Neural cell (in vitro differentiated cells): Measurements from ENCODE around the gene RHAG. TPM values are rescaled to one million over a fixed set of nuclear protein-coding genes. Genes with fewer than 3 reads are reported as not detected.

Source experiments
- H2AFZ ChIP-seq: fragments of 200-600, 300-800 bp; sonication (generic), shearing (Covaris generic); 2 replicates; pipeline ENCODE4 v1.6.0; 2014; ENCODE audit warnings: low read depth, mild to moderate bottlenecking, antibody characterized with exemption, low read length, moderate library complexity
- H3F3A ChIP-seq: fragments of 200-600 bp; shearing (Covaris generic); 2 replicates; pipeline ENCODE4 v1.6.1; 2016; ENCODE audit warnings: mild to moderate bottlenecking, moderate library complexity, mixed read lengths, antibody characterized with exemption, low read length; ENCODE audit not compliant: insufficient read depth, poor library complexity, severe bottlenecking
- H3K27ac ChIP-seq: fragments of 200-600, 300-800 bp; sonication (generic), shearing (Covaris generic); 2 replicates; pipeline ENCODE4 v1.5.1; 2014; ENCODE audit warnings: mild to moderate bottlenecking, low read length, moderate library complexity
- H3K27me3 ChIP-seq: fragments of 300-800, 200-600 bp; sonication (generic), shearing (Covaris generic); 2 replicates; pipeline ENCODE4 v1.6.0; 2014; ENCODE audit warnings: mild to moderate bottlenecking, low read depth, low read length, moderate library complexity; ENCODE audit not compliant: insufficient read depth
- H3K36me3 ChIP-seq: fragments of 300-800, 200-600 bp; sonication (generic), shearing (Covaris generic); 2 replicates; pipeline ENCODE4 v1.5.1; 2014; ENCODE audit warnings: mild to moderate bottlenecking, antibody characterized with exemption, low read length, moderate library complexity; ENCODE audit not compliant: insufficient read depth
- H3K4me2 ChIP-seq: fragments of 300-800, 200-600 bp; sonication (generic), shearing (Covaris generic); 2 replicates; pipeline ENCODE4 v1.6.0; 2014; ENCODE audit warnings: mild to moderate bottlenecking, low read length
- H3K4me3 ChIP-seq: fragments of 300-800, 200-600 bp; sonication (generic), shearing (Covaris generic); 2 replicates; pipeline ENCODE4 v1.5.1; 2014; ENCODE audit warnings: mild to moderate bottlenecking, low read length, moderate library complexity
- H3K79me2 ChIP-seq: fragments of 200-600 bp; shearing (Covaris generic); replicated peaks from 2 replicates; pipeline ENCODE4 v1.6.0; 2014; ENCODE audit warnings: mild to moderate bottlenecking, low read length, moderate library complexity; ENCODE audit not compliant: insufficient read depth
- H3K9ac ChIP-seq: fragments of 300-800, 200-600 bp; sonication (generic), shearing (Covaris generic); 2 replicates; pipeline ENCODE4 v1.6.1; 2016; ENCODE audit warnings: mild to moderate bottlenecking, low read length, mixed read lengths
- H3K9me2 ChIP-seq: fragments of 200-600 bp; shearing (Covaris generic); 2 replicates; pipeline ENCODE4 v1.6.1; 2016; ENCODE audit warnings: mild to moderate bottlenecking, low read length, mixed read lengths; ENCODE audit not compliant: insufficient read depth
- H3K9me3 ChIP-seq: fragments of 200-600, 300-800 bp; sonication (generic), shearing (Covaris generic); 2 replicates; pipeline ENCODE4 v1.6.1; 2016; ENCODE audit warnings: mild to moderate bottlenecking, mixed run types, low read length, moderate library complexity, mixed read lengths
- H4K20me1 ChIP-seq: fragments of 200-600 bp; shearing (Covaris generic); 2 replicates; pipeline ENCODE4 v1.6.1; 2016; ENCODE audit warnings: mild to moderate bottlenecking, mixed run types; ENCODE audit not compliant: insufficient read depth
- EP300 ChIP-seq: fragments of 450-650 bp; conservative IDR thresholded peaks from 2 replicates; pipeline ENCODE4 v1.6.1; 2014; ENCODE audit warnings: antibody characterized with exemption, mild to moderate bottlenecking, moderate library complexity; ENCODE audit not compliant: poor library complexity, severe bottlenecking
- EZH2 ChIP-seq: fragments of 200-600, 300-800 bp; shearing (Covaris generic), sonication (generic); IDR thresholded peaks from 2 replicates; pipeline ENCODE4 v1.6.1; 2014; ENCODE audit warnings: antibody characterized with exemption, low read length, borderline replicate concordance, mild to moderate bottlenecking; ENCODE audit not compliant: insufficient read depth, poor library complexity, severe bottlenecking
- MXI1 ChIP-seq: fragments of 450-650 bp; conservative IDR thresholded peaks from 2 replicates; pipeline ENCODE4 v1.6.1; 2014; ENCODE audit warnings: antibody characterized with exemption, mild to moderate bottlenecking; ENCODE audit not compliant: poor library complexity, severe bottlenecking
- POLR2AphosphoS5 ChIP-seq: IDR thresholded peaks from 2 replicates; pipeline ENCODE4 v1.6.1; 2012
- RAD21 ChIP-seq: fragments of 450-650 bp; conservative IDR thresholded peaks from 2 replicates; pipeline ENCODE4 v1.6.1; 2014; ENCODE audit warnings: antibody characterized with exemption, mild to moderate bottlenecking, moderate library complexity
- SMC3 ChIP-seq: fragments of 450-650 bp; conservative IDR thresholded peaks from 2 replicates; pipeline ENCODE4 v1.6.1; 2014; ENCODE audit warnings: antibody characterized with exemption, mild to moderate bottlenecking, moderate library complexity; ENCODE audit not compliant: poor library complexity
- TAF1 ChIP-seq: IDR thresholded peaks from 2 replicates; pipeline ENCODE4 v1.6.1; 2012; ENCODE audit warnings: low read depth
- polyA plus RNA-seq: library from polyadenylated mRNA; depleted of rRNA; stranded (reverse); fragments of >200 nt; gene quantifications from 2 replicates; pipeline ENCODE4 v1.2.3, GENCODE V29; 2014
- TF ChIP-seq, protein P1 (sequence below): fragments of 450-650 bp; IDR thresholded peaks from 2 replicates; pipeline ENCODE4 v1.5.1; 2014; ENCODE audit warnings: antibody characterized with exemption, mild to moderate bottlenecking, moderate library complexity; ENCODE audit not compliant: poor library complexity, severe bottlenecking
- TF ChIP-seq, protein P2 (sequence below): IDR thresholded peaks from 2 replicates; pipeline ENCODE4 v1.6.1; 2012; ENCODE audit warnings: borderline replicate concordance

Gene RHAG
- polyA plus RNA-seq, 1 donor from 2014 or later: not detected

DNA sequence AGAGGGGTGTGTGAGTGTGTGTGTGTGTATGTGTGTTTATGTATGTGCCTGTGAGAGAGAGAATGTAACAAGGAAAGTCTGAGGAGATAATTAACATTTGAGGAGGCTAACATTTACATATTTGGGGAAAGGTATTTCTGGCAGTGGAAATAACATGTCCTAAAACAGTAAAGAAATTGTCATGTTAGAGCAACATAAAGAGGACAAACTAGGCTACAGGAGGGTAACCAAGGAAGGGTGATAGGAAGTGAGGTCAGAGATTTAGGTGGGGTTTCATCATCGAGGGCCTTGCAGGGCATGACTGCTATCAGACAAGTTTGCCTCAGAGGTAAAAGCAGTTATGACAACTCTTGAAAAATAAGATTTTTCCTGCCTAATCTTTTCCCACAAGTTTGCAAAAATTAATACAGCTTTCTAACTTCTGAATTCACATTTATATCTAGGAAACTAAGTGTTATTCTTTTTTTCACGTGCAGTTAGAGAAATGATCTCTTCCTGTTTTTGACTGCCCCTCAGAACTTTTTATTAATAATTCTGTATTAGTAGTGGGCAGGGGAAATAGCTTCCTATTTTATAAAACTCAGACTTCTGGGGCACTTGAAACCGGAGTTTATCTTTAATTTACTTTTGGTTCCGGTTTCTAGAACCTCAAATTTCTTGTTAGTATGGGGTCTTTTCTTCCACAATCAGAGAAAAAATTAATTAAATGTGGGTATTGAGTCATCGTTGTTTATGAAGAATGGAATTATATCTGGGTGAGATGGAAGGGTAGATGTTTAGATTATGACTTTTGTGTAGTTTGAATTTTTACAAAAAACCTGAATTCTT lies 30.5 kb upstream of the RHAG start:
- Histone ChIP-seq H3K9me3 (no peaks in the 10 kb centered on the region), H2AFZ (no peak overlapping the region), H3F3A (no peaks in the 10 kb centered on the region), H3K9ac (no peak overlapping the region), H3K36me3 (no peaks in the 10 kb centered on the region), H3K9me2 (no peaks in the 10 kb centered on the region), H4K20me1 (no peaks in the 10 kb centered on the region), H3K4me3 (no peak overlapping the region), H3K27me3 (no peaks in the 10 kb centered on the region), H3K79me2 (no peaks in the 10 kb centered on the region), H3K4me2 (no peak overlapping the region), H3K27ac (no peak overlapping the region)
- TF ChIP-seq RAD21 (no peak), EZH2 (no peak), TAF1 (no peak), POLR2AphosphoS5 (no peak), SMC3 (no peak), MXI1 (no peak), EP300 (no peak)
- TF ChIP-seq, protein P1, sequence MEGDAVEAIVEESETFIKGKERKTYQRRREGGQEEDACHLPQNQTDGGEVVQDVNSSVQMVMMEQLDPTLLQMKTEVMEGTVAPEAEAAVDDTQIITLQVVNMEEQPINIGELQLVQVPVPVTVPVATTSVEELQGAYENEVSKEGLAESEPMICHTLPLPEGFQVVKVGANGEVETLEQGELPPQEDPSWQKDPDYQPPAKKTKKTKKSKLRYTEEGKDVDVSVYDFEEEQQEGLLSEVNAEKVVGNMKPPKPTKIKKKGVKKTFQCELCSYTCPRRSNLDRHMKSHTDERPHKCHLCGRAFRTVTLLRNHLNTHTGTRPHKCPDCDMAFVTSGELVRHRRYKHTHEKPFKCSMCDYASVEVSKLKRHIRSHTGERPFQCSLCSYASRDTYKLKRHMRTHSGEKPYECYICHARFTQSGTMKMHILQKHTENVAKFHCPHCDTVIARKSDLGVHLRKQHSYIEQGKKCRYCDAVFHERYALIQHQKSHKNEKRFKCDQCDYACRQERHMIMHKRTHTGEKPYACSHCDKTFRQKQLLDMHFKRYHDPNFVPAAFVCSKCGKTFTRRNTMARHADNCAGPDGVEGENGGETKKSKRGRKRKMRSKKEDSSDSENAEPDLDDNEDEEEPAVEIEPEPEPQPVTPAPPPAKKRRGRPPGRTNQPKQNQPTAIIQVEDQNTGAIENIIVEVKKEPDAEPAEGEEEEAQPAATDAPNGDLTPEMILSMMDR: no peak
- TF ChIP-seq, protein P2, sequence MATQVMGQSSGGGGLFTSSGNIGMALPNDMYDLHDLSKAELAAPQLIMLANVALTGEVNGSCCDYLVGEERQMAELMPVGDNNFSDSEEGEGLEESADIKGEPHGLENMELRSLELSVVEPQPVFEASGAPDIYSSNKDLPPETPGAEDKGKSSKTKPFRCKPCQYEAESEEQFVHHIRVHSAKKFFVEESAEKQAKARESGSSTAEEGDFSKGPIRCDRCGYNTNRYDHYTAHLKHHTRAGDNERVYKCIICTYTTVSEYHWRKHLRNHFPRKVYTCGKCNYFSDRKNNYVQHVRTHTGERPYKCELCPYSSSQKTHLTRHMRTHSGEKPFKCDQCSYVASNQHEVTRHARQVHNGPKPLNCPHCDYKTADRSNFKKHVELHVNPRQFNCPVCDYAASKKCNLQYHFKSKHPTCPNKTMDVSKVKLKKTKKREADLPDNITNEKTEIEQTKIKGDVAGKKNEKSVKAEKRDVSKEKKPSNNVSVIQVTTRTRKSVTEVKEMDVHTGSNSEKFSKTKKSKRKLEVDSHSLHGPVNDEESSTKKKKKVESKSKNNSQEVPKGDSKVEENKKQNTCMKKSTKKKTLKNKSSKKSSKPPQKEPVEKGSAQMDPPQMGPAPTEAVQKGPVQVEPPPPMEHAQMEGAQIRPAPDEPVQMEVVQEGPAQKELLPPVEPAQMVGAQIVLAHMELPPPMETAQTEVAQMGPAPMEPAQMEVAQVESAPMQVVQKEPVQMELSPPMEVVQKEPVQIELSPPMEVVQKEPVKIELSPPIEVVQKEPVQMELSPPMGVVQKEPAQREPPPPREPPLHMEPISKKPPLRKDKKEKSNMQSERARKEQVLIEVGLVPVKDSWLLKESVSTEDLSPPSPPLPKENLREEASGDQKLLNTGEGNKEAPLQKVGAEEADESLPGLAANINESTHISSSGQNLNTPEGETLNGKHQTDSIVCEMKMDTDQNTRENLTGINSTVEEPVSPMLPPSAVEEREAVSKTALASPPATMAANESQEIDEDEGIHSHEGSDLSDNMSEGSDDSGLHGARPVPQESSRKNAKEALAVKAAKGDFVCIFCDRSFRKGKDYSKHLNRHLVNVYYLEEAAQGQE: no peak

GRCh38 chr6:49666480-49666879 lies 29.8 kb upstream of the RHAG start:
- H3K36me3 ChIP-seq: no peaks in the 10 kb centered on the region
- no peak overlapping the region for H3K4me3 ChIP-seq
- no peak overlapping the region for H3K9ac ChIP-seq
- no peaks in the 10 kb centered on the region for H4K20me1 ChIP-seq
- TF ChIP-seq SMC3 (no peak), MXI1 (no peak), EZH2 (no peak), POLR2AphosphoS5 (no peak), RAD21 (no peak)
- H3K9me3 ChIP-seq: no peaks in the 10 kb centered on the region
- H3K27ac ChIP-seq: no peak overlapping the region
- H3K27me3 ChIP-seq: no peaks in the 10 kb centered on the region
- H3K79me2 ChIP-seq: no peaks in the 10 kb centered on the region
- no peaks in the 10 kb centered on the region for H3K9me2 ChIP-seq
- H3F3A ChIP-seq: no peaks in the 10 kb centered on the region
- H3K4me2 ChIP-seq: no peak overlapping the region
- H2AFZ ChIP-seq: no peak overlapping the region
